GM12891 (cell line): Measurements from ENCODE around the gene PLCB1.

ENCODE experiments used
- DNase-seq: peaks from one replicate; pipeline ENCODE4 v3.0.0; 2011; ENCODE audit warnings: low spot score; ENCODE audit not compliant: insufficient read length
- FAIRE-seq: peaks from 2 replicates; lab custom pipeline; 2011; peaks lifted over from hg19 to GRCh38; lab: Jason Lieb, UNC
- PAX5 ChIP-seq: IDR thresholded peaks from 2 replicates; pipeline ENCODE4 v1.6.1; 2011; ENCODE audit warnings: low read length, moderate library complexity, mild to moderate bottlenecking; ENCODE audit not compliant: insufficient read depth, severe bottlenecking
- POLR2A ChIP-seq: IDR thresholded peaks from 2 replicates; pipeline ENCODE4 v1.6.1; 2011; ENCODE audit warnings: low read depth, low read length, control low read depth
- POLR2AphosphoS5 ChIP-seq: IDR thresholded peaks from 2 replicates; pipeline ENCODE4 v1.6.1; 2011; ENCODE audit warnings: low read depth, low read length, control low read depth
- POU2F2 ChIP-seq: IDR thresholded peaks from 2 replicates; pipeline ENCODE4 v1.6.1; 2011; ENCODE audit warnings: low read depth, mild to moderate bottlenecking, control low read depth, low read length, moderate library complexity
- SPI1 ChIP-seq: IDR thresholded peaks from 2 replicates; pipeline ENCODE4 v1.6.1; 2011; ENCODE audit warnings: low read depth, low read length, control low read depth
- TAF1 ChIP-seq: IDR thresholded peaks from 2 replicates; pipeline ENCODE4 v1.6.1; 2011; ENCODE audit warnings: low read depth, low read length, control low read depth

PLCB1 gene

DNA sequence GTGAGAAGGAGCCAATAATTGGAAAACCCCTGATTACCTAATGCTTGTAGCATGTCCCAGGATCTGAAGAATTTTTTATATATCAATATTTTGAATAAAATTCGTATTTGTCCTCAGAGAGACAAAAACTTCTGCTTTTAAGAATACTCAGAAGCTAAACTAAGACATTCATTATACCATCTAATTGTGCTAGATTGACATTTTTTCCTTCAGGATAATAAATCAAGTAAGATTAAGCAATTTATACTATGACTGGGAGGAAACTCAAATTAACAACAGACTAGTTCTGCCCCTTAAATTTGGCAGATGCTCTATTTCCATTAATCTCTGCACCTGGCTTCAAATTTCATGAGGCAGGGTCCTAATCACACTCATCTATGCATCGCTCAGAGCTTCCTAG, 291.4 kb downstream of the PLCB1 start:
- FAIRE-seq, result no peak
- no peak for DNase-seq
- no peak for TF ChIP-seq PAX5
- TF ChIP-seq SPI1, result no peak

DNA sequence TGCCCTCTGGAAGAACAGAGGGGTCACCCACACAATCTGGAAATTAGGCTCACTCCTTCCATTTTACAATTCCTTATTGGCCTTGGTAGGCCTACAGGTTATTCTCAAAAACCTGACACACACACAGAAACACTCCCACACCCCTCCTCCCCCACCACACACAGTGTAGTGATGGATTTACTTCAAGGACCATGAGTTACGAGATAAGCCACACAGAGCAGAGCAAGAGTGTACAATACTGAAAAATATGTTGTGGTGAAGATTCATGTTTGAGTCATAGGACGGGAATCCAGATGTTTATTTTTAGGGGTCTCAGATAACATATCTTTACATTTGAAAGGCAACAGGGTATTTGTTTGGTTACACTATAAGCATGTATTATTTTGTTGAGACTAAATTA, 291.9 kb downstream of the PLCB1 start:
- TF ChIP-seq PAX5, result no peak
- no peak for TF ChIP-seq POU2F2
- TF ChIP-seq POLR2A, result no peak
- no peak for TF ChIP-seq POLR2AphosphoS5
- TF ChIP-seq SPI1, result no peak
- TF ChIP-seq TAF1, result no peak
- FAIRE-seq (no peak), DNase-seq (no peak)

DNA sequence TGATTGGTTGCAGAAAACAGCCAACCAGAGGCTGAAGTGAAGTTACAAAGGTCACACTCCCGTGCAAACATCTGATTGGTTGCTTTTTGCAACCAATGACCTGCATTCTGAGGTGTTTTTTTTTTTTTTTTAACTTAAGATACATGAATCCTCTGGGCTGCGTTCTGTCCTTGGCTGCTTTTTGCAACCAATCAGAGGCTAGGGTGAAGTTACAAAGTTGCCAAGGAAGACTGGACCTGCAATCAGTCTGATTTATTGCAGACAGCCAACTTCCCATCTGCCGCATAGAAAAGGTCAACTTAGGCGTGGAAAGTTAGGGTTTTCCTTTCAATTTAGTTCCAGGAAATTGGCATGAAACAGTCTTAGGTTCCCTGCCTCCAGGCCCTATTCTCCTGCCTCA, 292.9 kb downstream of the PLCB1 start:
- TF ChIP-seq POLR2AphosphoS5 (no peak), SPI1 (no peak), POU2F2 (no peak), POLR2A (no peak)
- DNase-seq (no peak), FAIRE-seq (no peak)

DNA sequence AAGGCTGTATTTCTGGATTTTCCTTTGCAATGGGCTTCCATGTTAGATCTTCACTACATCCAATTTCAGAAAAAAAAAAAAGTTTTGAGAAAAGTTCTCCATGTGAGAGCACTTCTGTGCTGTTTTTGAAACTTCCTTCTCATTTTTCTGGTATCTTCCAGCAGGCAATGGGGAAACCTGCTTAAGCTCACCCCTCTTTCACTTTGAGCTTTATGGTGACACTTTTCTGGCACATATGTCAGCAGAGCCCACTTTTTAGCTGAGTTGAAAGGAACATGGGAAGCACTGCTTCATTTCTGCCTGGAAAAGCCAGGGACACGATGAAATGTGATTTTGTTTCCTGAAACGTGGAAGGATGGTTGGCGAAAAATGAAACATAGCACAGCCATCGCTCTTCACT, 293.7 kb downstream of the PLCB1 start:
- no peak for TF ChIP-seq PAX5
- TF ChIP-seq TAF1, result no peak
- no peak for TF ChIP-seq SPI1
- no peak for TF ChIP-seq POLR2A
- no peak for TF ChIP-seq POLR2AphosphoS5
- TF ChIP-seq POU2F2, result no peak
- FAIRE-seq, result no peak
- no peak for DNase-seq

DNA sequence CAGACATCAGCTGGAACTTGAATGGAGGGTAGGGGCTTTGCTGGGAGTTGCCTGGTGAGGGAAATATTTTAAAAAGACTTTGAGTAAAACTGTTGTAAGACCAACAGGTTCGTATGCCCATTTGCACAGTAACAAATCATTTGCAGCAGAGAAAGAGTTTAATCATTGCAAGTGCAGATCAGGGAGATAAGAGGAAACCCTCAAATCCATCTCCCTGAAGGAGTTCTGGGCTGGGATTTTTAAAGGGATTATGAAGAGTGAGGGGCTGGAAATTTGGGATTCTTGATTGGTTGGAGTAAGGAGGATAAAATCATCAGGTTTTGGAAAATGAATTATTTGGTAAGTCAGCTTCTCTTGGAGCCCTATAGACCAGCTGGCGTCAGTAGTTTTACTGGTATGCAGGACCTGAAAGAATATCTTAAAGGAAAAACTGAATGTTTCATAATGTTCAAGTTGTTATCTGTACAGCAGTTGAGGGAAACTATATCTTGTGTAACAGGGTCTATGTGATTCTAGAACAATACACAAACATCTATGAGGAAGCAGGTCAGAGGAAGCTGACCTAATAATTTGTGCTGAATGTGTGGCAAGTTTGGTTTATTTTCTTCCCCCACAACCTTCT, 295.5 kb downstream of the PLCB1 start:
- DNase-seq, result no peak
- no peak for TF ChIP-seq POU2F2
- TF ChIP-seq POLR2A, result no peak
- TF ChIP-seq PAX5, result no peak
- no peak for TF ChIP-seq POLR2AphosphoS5
- TF ChIP-seq SPI1, result no peak
- no peak for TF ChIP-seq TAF1
- FAIRE-seq, result no peak

DNA sequence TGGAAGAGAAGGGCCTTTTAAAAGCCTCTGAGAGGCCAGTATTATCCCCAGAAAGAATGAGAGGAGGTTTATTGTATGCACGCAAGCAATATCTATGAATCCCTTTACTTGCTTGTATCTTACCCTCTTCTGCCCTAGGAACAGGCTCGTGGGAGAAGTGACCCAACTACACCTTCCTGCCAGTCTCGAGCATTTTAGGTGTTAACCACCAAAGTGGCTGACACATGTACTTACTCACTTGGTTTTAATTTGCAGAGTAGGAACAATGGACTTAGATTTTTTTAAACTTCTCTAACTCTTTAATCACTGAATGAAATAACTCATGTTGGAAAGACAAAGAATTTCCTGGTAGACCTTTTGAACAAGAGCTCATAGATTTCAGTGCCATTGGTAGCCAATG, 296.9 kb downstream of the PLCB1 start:
- FAIRE-seq, result no peak
- TF ChIP-seq SPI1 (no peak), POU2F2 (no peak), POLR2AphosphoS5 (no peak), PAX5 (no peak), POLR2A (no peak), TAF1 (no peak)

DNA sequence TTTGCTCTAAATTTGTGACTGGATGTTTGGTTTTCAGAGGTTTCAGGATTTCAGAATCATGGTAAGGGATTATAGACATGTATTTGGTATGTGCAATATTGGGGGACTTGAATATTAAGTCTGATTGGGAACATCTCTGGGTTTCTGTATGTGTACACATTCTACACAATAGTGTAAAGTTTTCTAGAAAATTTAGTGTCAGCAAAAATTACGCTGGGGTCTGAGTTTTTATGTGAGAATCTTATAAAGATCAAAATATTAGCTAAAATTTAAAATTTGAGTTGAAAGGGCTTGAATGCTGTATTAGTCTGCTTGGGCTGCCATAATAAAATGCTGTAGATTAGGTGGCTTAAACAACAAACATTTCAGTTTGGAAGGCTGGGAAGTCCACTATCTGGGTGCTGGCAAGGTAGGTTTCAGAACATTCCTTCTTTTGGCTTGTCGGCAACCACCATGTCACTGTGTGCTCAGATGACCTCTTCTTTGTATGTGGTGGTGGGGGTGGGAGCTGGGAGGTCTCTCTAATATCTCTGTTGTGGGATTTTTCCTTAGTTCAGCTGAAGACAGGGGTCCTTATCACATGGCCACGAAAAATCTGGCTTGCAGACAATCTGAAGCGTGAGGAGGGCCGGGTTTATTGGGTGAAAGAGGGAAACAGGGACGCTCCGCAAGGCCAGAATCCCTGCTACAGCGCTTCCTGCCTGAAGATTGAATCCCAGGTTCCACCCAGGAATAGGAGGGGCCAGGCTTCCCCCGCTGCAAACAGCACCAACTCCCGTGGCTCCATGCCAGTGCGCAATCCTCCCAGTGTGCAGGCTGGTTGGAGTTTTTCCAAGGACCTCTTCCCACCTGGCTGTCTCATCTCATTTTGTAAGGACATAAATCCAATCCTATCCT, 299.7 kb downstream of the PLCB1 start:
- FAIRE-seq (no peak), DNase-seq (no peak)
- TF ChIP-seq POU2F2 (no peak), TAF1 (no peak), SPI1 (no peak), POLR2A (no peak), PAX5 (no peak), POLR2AphosphoS5 (no peak)

More for the DNA sequence above, 296.9 kb downstream of the PLCB1 start:
- no peak for DNase-seq

DNA sequence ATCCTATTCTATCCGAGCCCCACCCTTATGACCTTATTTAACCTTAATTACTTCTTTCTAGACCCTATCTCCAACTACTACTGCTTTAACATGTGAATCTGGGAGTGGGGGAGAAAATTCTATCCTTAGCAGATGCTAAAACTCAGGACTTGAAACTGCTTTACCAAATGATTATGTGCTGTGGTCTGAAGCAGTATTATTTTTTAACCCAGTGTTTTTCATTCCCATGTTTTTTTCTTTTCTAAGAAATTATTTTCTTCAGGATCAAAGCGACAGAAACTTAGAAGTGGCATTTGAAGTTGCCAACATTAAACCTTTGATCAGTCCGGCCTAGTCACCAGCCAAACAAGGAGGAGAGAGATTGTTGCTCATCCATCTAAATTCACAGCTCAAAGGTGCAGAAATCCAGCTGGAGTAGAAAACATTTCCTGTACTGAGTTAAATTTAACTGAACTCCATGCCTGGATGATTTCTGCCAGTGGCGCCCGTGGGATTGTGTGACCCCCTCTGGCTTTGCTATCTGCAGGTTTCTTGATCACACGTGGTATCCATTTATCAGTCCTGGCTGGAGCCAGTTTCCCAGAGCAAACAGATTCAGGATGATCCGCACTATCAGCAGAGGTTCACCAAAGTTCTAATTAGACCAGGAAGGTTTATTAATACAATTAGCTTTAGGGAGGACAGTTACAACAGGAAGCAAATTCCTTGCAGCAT, 300.5 kb downstream of the PLCB1 start:
- FAIRE-seq (no peak), DNase-seq (no peak)
- TF ChIP-seq SPI1, result no peak
- TF ChIP-seq POLR2A, result no peak
- no peak for TF ChIP-seq POU2F2
- no peak for TF ChIP-seq TAF1
- no peak for TF ChIP-seq POLR2AphosphoS5
- TF ChIP-seq PAX5, result no peak

- FAIRE-seq (no peak), DNase-seq (no peak)
- TF ChIP-seq POLR2A (no peak), PAX5 (no peak), TAF1 (no peak), POLR2AphosphoS5 (no peak), POU2F2 (no peak), SPI1 (peak; percentile 50)
Observed at GRCh38 chr20:8433291-8433690, 301.2 kb downstream of the PLCB1 start.
